Neural cell (in vitro differentiated cells): Measurements from ENCODE around the gene INTS12.

Source experiments
- TF ChIP-seq, protein P1 (sequence below): fragments of 450-650 bp; IDR thresholded peaks from 2 replicates; pipeline ENCODE4 v1.5.1; 2014; ENCODE audit warnings: antibody characterized with exemption, mild to moderate bottlenecking, moderate library complexity; ENCODE audit not compliant: poor library complexity, severe bottlenecking
- TF ChIP-seq, protein P2 (sequence below): IDR thresholded peaks from 2 replicates; pipeline ENCODE4 v1.6.1; 2012; ENCODE audit warnings: borderline replicate concordance

DNA sequence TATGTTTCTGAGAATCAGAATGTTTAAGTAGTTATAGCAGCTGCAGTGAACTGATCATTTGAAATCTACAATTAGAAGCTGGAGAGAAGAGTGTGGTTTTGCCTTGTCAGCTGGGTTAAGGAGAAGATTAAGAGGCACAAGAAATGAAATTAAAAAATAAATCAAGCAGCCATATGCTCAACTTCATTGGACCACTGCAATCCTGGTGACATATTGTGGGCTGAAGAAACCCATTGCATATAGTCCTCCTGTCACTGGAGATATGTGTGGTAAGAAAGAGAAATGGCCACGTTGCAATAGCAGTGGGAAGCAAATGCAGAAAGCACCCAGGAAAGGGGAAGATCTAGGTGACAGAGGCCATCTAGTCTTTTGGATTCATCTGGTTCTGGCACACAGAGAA lies 63.0 kb downstream of the INTS12 start:
- TF ChIP-seq, protein P1, sequence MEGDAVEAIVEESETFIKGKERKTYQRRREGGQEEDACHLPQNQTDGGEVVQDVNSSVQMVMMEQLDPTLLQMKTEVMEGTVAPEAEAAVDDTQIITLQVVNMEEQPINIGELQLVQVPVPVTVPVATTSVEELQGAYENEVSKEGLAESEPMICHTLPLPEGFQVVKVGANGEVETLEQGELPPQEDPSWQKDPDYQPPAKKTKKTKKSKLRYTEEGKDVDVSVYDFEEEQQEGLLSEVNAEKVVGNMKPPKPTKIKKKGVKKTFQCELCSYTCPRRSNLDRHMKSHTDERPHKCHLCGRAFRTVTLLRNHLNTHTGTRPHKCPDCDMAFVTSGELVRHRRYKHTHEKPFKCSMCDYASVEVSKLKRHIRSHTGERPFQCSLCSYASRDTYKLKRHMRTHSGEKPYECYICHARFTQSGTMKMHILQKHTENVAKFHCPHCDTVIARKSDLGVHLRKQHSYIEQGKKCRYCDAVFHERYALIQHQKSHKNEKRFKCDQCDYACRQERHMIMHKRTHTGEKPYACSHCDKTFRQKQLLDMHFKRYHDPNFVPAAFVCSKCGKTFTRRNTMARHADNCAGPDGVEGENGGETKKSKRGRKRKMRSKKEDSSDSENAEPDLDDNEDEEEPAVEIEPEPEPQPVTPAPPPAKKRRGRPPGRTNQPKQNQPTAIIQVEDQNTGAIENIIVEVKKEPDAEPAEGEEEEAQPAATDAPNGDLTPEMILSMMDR: no peak
- TF ChIP-seq, protein P2, sequence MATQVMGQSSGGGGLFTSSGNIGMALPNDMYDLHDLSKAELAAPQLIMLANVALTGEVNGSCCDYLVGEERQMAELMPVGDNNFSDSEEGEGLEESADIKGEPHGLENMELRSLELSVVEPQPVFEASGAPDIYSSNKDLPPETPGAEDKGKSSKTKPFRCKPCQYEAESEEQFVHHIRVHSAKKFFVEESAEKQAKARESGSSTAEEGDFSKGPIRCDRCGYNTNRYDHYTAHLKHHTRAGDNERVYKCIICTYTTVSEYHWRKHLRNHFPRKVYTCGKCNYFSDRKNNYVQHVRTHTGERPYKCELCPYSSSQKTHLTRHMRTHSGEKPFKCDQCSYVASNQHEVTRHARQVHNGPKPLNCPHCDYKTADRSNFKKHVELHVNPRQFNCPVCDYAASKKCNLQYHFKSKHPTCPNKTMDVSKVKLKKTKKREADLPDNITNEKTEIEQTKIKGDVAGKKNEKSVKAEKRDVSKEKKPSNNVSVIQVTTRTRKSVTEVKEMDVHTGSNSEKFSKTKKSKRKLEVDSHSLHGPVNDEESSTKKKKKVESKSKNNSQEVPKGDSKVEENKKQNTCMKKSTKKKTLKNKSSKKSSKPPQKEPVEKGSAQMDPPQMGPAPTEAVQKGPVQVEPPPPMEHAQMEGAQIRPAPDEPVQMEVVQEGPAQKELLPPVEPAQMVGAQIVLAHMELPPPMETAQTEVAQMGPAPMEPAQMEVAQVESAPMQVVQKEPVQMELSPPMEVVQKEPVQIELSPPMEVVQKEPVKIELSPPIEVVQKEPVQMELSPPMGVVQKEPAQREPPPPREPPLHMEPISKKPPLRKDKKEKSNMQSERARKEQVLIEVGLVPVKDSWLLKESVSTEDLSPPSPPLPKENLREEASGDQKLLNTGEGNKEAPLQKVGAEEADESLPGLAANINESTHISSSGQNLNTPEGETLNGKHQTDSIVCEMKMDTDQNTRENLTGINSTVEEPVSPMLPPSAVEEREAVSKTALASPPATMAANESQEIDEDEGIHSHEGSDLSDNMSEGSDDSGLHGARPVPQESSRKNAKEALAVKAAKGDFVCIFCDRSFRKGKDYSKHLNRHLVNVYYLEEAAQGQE: no peak
